GM18951 (cell line): ENCODE measurements around the gene DCDC1.

Experiments
- POLR2A ChIP-seq: IDR thresholded peaks from 4 replicates; pipeline ENCODE4 v1.6.1; 2011; ENCODE audit warnings: mild to moderate bottlenecking; ENCODE audit not compliant: insufficient read length, insufficient read depth; ENCODE audit errors: extremely low read depth
- in situ Hi-C: fragments of 300-500 bp; cut with MboI; formaldehyde crosslinking; loops from one replicate; pipeline ENCODE4 v1.12.0; 2022; ENCODE audit warnings: low sequenced_read_pairs, mixed read lengths, inconsistent platforms; ENCODE audit not compliant: unreplicated experiment

The DCDC1 gene

DNA sequence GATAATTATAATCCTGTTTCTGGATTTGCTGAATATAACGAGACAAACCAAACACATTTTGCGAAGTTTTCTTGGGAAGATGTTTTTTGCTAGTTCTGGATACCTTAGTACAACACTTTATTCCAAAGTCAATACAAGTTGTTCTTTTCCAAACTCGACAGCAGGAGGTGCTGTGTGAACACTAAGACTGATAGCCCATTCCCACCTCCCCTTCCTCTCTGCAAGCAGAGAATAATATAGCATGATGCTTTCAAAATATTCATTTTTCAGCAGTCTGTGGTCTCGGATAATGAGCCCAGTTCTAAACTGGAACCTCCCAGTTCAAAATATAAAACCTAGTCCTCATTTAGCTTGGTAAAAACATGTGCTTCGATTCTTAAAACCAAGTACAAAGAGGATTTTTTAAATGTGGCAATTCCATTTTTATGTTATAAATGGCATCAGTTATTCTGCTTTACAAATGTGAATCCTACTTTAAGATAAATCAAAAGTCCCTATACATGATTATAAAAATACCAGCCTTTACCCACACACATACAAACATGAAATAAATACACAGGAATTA lies 129.1 kb downstream of the DCDC1 start:
- no peak for TF ChIP-seq POLR2A
- in situ Hi-C loops, result loop anchor here (25.0 kb wide), 2 partner anchors 747 to 922 kb away; no protein-coding TSS in a partner anchor

GRCh38 chr11:31237819-31238760 lies 131.4 kb downstream of the DCDC1 start:
- in situ Hi-C loops, result loop anchor here (25.0 kb wide), 2 partner anchors 749 to 924 kb away; no protein-coding TSS in a partner anchor
- TF ChIP-seq POLR2A, result no peak

GRCh38 chr11:31236143-31236542 lies 133.4 kb downstream of the DCDC1 start:
- in situ Hi-C loops, result loop anchor here (25.0 kb wide), 2 partner anchors 751 to 926 kb away; no protein-coding TSS in a partner anchor
- no peak for TF ChIP-seq POLR2A

GRCh38 chr11:31233425-31233824 lies 136.1 kb downstream of the DCDC1 start:
- in situ Hi-C loops, result loop anchor here (25.0 kb wide), 2 partner anchors 754 to 929 kb away; no protein-coding TSS in a partner anchor
- no peak for TF ChIP-seq POLR2A

GRCh38 chr11:31231601-31232000 lies 137.9 kb downstream of the DCDC1 start:
- in situ Hi-C loops, result loop anchor here (25.0 kb wide), 2 partner anchors 756 to 931 kb away; no protein-coding TSS in a partner anchor
- no peak for TF ChIP-seq POLR2A

DNA sequence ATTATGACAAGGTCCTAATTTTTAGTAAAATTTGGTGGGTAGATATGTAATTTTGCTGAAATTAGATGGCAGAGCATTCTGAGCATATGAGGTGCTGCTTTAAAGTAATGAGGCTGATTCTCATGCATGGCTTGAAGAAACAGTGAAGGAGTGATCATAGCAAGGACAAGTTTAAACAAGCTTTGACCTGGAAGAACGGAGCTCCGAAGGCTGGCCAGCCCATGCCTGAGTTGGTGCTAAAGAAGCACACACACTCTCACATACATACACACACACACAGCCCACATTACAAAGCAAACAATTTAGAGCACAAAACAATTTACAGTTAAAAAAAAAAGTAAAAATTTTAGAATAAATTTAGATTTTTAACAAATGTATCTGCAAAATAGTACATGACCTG lies 150.7 kb downstream of the DCDC1 start:
- in situ Hi-C loops, result no loop called here
- no peak for TF ChIP-seq POLR2A

DNA sequence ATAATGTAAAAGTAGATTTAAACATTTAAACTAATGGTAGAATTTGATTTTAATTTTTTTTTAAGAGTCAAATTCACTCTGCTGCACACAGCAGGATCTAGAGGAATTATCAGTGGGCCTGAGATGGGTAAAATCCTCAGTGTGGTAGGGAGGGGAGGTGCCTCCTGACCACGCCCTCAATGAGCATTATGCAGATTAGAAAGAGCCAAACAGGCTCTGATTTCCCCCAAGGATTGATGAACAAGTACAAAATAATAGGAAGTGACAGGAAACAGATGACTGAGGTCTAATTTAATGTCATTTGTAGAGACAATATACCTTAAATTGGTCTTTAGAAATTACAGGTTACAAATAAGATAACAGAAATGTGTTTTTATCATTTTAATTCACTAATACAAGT lies 155.2 kb downstream of the DCDC1 start:
- TF ChIP-seq POLR2A, result no peak
- in situ Hi-C loops, result no loop called here

DNA sequence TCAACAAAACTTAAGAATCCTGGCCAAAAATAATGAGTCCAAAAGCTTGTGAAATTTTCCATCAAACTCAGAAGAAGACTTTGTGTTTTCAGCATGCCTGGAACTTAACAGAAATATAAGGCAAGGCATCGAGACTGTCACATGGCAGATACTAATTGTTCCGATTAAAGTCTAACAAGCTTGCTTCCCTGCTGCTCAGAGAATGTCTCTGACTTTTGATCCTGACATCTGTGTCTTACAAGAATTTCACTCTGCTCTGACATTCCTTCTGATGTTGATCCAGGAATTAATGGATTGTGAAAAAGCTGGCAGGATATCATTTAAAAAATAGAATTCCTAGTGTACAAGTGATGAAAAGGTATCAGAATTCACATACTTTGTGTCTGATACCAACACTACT lies 170.2 kb downstream of the DCDC1 start:
- TF ChIP-seq POLR2A, result no peak
- in situ Hi-C loops, result no loop called here

DNA sequence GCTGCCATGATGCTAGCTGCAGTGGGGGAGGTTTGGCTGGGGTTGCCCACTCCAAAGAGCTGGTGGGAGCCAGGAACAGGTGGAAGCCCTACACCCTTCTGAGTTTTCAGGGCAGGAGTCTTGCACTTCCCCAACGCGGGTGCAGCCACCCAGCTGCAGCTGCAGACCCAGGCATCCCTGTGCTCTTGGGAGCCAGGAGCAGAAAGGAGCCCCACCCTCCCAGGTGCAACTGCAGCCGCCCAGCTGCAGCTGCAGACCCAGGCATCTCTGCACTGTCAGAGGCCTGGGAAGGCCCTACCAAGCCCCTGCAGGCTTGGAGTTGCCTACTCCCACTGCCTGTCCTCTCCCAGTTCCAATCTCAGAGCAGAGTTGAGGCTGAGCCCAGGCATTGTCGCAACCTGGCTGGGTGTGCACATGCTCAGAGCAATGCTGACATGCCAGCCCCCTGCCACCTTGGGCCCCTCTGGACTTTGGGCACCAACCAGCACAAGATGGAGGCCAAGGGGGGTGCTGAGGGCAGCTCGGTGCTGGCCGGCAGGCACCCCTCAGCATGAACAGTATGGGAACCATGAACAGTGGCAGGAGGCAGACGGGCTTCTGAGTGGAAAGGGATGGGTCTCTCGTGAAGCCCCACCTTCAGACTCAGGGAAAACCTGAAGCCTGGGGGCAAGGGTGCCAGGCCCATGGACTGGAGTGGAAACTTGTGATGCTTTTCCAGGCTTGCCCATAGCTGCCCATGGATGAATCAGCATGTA lies 195.4 kb downstream of the DCDC1 start:
- in situ Hi-C loops, result no loop called here
- no peak for TF ChIP-seq POLR2A

GRCh38 chr11:31160504-31161422 lies 208.8 kb downstream of the DCDC1 start:
- in situ Hi-C loops, result no loop called here
- no peak for TF ChIP-seq POLR2A

DNA sequence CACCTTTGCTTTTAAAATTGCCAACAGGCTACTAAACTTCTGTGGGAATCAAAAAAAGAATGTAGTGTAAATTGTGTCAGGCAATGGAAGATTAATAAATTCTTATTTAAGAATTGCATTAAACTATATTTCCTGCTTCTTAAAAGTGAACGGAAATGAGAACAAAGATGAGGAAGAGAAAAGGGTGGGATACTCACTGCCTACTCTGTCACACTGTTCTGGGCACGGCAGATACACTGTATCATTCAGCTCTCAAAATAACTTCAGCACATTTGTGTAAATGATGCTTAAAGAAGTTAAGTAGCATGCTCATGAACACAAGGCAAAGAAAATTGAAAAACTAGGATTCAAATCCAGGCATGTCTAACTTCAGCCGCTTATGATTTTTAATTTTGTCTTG lies 218.7 kb downstream of the DCDC1 start:
- no peak for TF ChIP-seq POLR2A
- in situ Hi-C loops, result no loop called here

DNA sequence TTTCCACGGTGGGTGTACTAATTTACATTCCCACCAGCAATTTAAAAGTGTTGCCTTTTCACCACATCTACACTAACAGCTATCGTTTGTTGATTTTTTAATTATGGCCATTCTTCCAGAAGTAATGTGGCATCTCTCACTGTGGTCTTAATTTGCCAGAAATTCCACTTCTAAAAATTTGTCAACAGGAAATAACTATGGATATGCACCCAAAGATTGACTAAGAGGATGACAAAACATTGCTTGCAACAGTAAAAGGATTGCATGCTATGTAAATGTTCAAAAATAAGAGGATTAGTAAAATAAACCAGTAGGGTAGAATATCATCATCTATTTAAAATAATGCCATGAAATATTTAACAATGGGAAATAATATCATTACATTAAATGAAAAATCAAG lies 219.5 kb downstream of the DCDC1 start:
- TF ChIP-seq POLR2A, result no peak
- in situ Hi-C loops, result no loop called here
